CD4-positive, alpha-beta T cell (primary cell): ENCODE data around the gene WT1. TPM values are rescaled to one million over a fixed set of nuclear protein-coding genes. Genes with fewer than 3 reads are reported as not detected.

Experiments used
- ATAC-seq: fragments of 200-7000 bp; cut with Tn5 transposase; one replicate; pipeline ENCODE4 v1.10.0; 2022; ENCODE audit warnings: mild to moderate bottlenecking; ENCODE audit not compliant: poor library complexity
- CTCF ChIA-PET: fragments of 350-600 bp; sonication (Branson Sonifier 250); formaldehyde crosslinking; loops from one replicate; lab custom pipeline; 2021; ENCODE audit warnings: antibody characterized with exemption, inconsistent platforms; lab: Charles Lee
- POLR2A ChIA-PET: fragments of 350-600 bp; sonication (Branson Sonifier 250); formaldehyde crosslinking; loops from one replicate; lab custom pipeline; 2021; ENCODE audit warnings: antibody characterized with exemption, inconsistent platforms; lab: Charles Lee
- DNase-seq, 14 experiments: peaks; one replicate each; pipeline ENCODE4 v3.0.0-alpha.2; 2013 to 2020; ENCODE audit warnings: mixed read lengths in 2 of 14
- H3K27ac ChIP-seq, 2 donors: one replicate each; pipeline versions ENCODE4 v1.5.1 to v1.7.0; 2013; ENCODE audit warnings: low read length in 2 of 2, low read depth in 1 of 2, mild to moderate bottlenecking in 1 of 2
- H3K27me3 ChIP-seq, 2 experiments: 1 replicate in 1 of 2; 2 replicates in 1 of 2; pipeline versions ENCODE4 v1.6.1 to v1.7.0; 2013; ENCODE audit warnings: low read length in 2 of 2, control low read depth in 1 of 2, mild to moderate bottlenecking in 1 of 2, moderate library complexity in 1 of 2; ENCODE audit not compliant: insufficient read depth in 2 of 2, control insufficient read depth in 1 of 2
- H3K36me3 ChIP-seq: one replicate; pipeline ENCODE4 v1.6.1; 2013; ENCODE audit warnings: low read length, control low read depth; ENCODE audit not compliant: insufficient read depth
- H3K4me1 ChIP-seq: one replicate; pipeline ENCODE4 v1.6.1; 2013; ENCODE audit warnings: low read length, control low read depth; ENCODE audit not compliant: insufficient read depth
- H3K4me3 ChIP-seq: one replicate; pipeline ENCODE4 v1.5.1; 2013; ENCODE audit warnings: mild to moderate bottlenecking, low read length, moderate library complexity
- H3K9me3 ChIP-seq, 2 experiments: 1 replicate in 1 of 2; 2 replicates in 1 of 2; pipeline versions ENCODE4 v1.6.1 to v1.7.0; 2013; ENCODE audit warnings: low read length in 2 of 2, mild to moderate bottlenecking in 2 of 2, control low read depth in 1 of 2, moderate library complexity in 1 of 2; ENCODE audit not compliant: control insufficient read depth in 1 of 2, insufficient read depth in 1 of 2
- H3K27ac Mint-ChIP-seq: one replicate; pipeline ENCODE4 v1.8.0; 2020; ENCODE audit warnings: mixed read lengths
- H3K27me3 Mint-ChIP-seq: one replicate; pipeline ENCODE4 v1.8.0; 2021; ENCODE audit warnings: mixed read lengths
- H3K36me3 Mint-ChIP-seq: one replicate; pipeline ENCODE4 v1.8.0; 2021; ENCODE audit warnings: low read depth, mixed read lengths
- H3K4me1 Mint-ChIP-seq: one replicate; pipeline ENCODE4 v1.8.0; 2021; ENCODE audit warnings: low read depth, mixed read lengths
- H3K4me3 Mint-ChIP-seq: one replicate; pipeline ENCODE4 v1.8.0; 2020; ENCODE audit warnings: mild to moderate bottlenecking, mixed read lengths
- H3K9me3 Mint-ChIP-seq: one replicate; pipeline ENCODE4 v1.8.0; 2020; ENCODE audit warnings: mixed read lengths
- intact Hi-C, 2 experiments: fragments of 100-400 bp; cut with DNase I in 1 of 2; cut with micrococcal nuclease in 1 of 2; formaldehyde crosslinking; loops; one replicate each; pipeline versions ENCODE4 v1.15.1 to v1.9.0; 2023 to 2025; cut with DNase I, micrococcal nuclease
- total RNA-seq, 174 experiments: library from RNA in 2 of 174; stranded (reverse) in 2 of 174; gene quantifications; one replicate each; pipeline ENCODE4 v1.2.3 and lab custom pipeline; 2021 to 2026
- TF ChIP-seq, protein P1 (sequence below): fragments of 200-600 bp; IDR thresholded peaks from one replicate; pipeline ENCODE4 v1.8.0; 2022; ENCODE audit warnings: antibody characterized with exemption, mild to moderate bottlenecking

The WT1 gene
- total RNA-seq, 2 experiments from 2014 or later: not detected

DNA sequence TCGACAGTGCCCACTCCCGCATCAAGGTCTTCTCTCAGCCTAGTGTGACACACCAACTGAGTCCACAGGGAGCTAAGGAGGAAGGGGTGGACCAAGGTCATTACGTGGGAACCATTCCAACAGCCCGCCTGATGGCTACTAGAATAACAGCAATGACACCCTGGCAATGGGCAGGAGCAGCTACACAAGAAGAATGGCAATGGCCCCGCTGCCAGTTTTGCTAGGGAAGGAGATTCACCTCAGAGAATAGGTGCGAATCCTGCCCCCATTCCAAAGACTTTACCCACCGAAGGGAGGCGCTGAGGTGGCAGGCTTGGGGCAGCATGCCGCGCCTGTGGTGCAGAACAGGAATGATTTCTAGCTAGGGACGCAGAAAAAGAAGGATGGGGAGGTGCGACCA is 9.1 kb downstream of the WT1 start:
- H3K27me3 Mint-ChIP-seq: peaks cover 75% of the 10 kb centered on the region
- Histone ChIP-seq H3K27me3 (peaks cover 52 to 57% of the 10 kb centered on the region in 2 experiments), H3K9me3 (peaks cover 0 to 46% of the 10 kb centered on the region in 2 experiments), H3K36me3 (no peaks in the 10 kb centered on the region), H3K27ac (no peak overlapping the region), H3K4me3 (no peak overlapping the region), H3K4me1 (peaks cover 25% of the 10 kb centered on the region)
- DNase-seq (no peak), ATAC-seq (no peak)
- H3K9me3 Mint-ChIP-seq: no peaks in the 10 kb centered on the region
- no peak overlapping the region for H3K27ac Mint-ChIP-seq
- intact Hi-C loops: no loop called here
- peaks cover 29% of the 10 kb centered on the region for H3K4me1 Mint-ChIP-seq
- POLR2A ChIA-PET: no interaction called here
- no peaks in the 10 kb centered on the region for H3K36me3 Mint-ChIP-seq
- CTCF ChIA-PET: no interaction called here
- H3K4me3 Mint-ChIP-seq: no peak overlapping the region
- TF ChIP-seq, protein P1, sequence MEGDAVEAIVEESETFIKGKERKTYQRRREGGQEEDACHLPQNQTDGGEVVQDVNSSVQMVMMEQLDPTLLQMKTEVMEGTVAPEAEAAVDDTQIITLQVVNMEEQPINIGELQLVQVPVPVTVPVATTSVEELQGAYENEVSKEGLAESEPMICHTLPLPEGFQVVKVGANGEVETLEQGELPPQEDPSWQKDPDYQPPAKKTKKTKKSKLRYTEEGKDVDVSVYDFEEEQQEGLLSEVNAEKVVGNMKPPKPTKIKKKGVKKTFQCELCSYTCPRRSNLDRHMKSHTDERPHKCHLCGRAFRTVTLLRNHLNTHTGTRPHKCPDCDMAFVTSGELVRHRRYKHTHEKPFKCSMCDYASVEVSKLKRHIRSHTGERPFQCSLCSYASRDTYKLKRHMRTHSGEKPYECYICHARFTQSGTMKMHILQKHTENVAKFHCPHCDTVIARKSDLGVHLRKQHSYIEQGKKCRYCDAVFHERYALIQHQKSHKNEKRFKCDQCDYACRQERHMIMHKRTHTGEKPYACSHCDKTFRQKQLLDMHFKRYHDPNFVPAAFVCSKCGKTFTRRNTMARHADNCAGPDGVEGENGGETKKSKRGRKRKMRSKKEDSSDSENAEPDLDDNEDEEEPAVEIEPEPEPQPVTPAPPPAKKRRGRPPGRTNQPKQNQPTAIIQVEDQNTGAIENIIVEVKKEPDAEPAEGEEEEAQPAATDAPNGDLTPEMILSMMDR: no peak

- H3K4me1 Mint-ChIP-seq: peaks cover 33% of the 10 kb centered on the region
- no peak for DNase-seq
- H3K4me3 Mint-ChIP-seq: no peak overlapping the region
- Histone ChIP-seq H3K9me3 (peaks cover 0 to 42% of the 10 kb centered on the region in 2 experiments), H3K4me3 (no peak overlapping the region), H3K27me3 (peaks cover 48 to 53% of the 10 kb centered on the region in 2 experiments), H3K4me1 (peaks cover 30% of the 10 kb centered on the region), H3K27ac (no peak overlapping the region), H3K36me3 (no peaks in the 10 kb centered on the region)
- H3K27ac Mint-ChIP-seq: no peak overlapping the region
- intact Hi-C loops: no loop called here
- no peaks in the 10 kb centered on the region for H3K9me3 Mint-ChIP-seq
- H3K27me3 Mint-ChIP-seq: peaks cover 71% of the 10 kb centered on the region
- POLR2A ChIA-PET: no interaction called here
- ATAC-seq: no peak
- no peaks in the 10 kb centered on the region for H3K36me3 Mint-ChIP-seq
- CTCF ChIA-PET: no interaction called here
- TF ChIP-seq, protein P1: no peak
Observed at GRCh38 chr11:32425761-32426160, 9.6 kb downstream of the WT1 start.

DNA sequence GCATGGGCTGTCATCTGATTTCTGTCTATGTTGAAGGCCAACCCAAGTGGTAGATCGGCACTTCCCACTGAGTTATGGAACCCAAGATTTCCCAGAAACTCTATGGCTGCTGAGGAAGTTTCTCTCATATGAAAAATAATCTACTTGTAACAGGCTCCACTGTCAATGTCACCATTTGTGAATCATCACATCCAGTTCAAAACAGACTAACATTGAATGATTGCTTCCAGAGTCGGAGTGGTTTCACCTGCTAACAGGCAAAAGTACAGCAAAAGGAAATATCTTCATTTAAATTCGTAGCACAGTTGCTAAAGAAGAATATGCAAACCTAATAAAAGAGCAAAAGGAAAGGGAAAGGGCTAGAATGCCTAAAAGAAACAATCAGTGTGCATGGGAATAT is 12.8 kb downstream of the WT1 start:
- CTCF ChIA-PET: no interaction called here
- intact Hi-C loops: no loop called here
- H3K27me3 Mint-ChIP-seq: peaks cover 39% of the 10 kb centered on the region

More for the DNA sequence above, 12.8 kb downstream of the WT1 start:
- Histone ChIP-seq H3K4me3 (no peak overlapping the region), H3K36me3 (no peaks in the 10 kb centered on the region), H3K27me3 (peaks cover 18 to 21% of the 10 kb centered on the region in 2 experiments), H3K27ac (no peak overlapping the region), H3K9me3 (peaks cover 0 to 15% of the 10 kb centered on the region in 2 experiments), H3K4me1 (peaks cover 29% of the 10 kb centered on the region)
- Mint-ChIP-seq H3K9me3 (no peaks in the 10 kb centered on the region), H3K4me3 (no peak overlapping the region), H3K4me1 (peaks cover 28% of the 10 kb centered on the region), H3K36me3 (no peaks in the 10 kb centered on the region), H3K27ac (no peak overlapping the region)
- POLR2A ChIA-PET: no interaction called here
- ATAC-seq (no peak), DNase-seq (no peak)
- TF ChIP-seq, protein P1: no peak
